ENCODE data around the gene PPIL1. TPM values are rescaled to one million over a fixed set of nuclear protein-coding genes. Genes with fewer than 3 reads are reported as not detected.

The PPIL1 gene
- 14.7 TPM for polyA plus RNA-seq

DNA sequence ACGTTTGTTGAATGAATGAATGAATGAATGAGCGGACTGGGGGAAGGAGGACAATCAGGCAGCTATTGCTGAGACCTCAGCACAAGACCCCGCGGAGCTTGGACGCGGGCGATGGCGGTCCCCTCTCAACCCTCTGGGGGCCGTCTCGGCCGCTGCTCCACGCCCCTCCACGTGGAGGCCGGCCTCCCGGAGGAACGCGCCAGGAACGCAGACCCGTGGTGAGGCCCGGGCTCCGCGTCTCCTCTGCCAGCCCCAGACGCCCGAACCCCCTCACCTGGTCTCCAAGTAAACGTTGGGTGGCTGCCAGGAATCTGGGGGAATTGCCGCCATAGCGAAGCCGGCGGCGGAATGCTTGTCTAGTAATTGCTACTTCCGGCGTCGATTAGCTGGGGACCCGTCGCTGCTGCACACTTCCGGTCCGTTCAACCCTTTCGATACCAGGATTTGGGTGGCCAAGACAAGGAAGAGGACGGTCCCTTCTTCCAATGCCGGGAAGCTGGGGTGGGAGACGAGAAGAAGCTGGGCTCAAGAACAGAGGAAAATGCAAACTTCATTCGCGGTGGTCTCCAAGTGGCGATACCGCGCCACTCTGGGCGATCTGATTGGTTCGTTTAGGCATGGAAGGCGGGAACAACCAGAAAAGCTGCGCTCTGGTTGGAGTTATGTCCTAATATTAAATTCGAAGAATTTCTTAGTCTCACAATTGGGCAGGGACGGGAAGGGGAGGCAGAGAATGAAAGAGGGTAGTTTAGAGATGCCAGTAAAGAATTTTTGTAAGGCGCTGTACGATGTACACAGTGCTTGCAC, at the start of gene PPIL1:
Gene PPIL1, minus strand, starts transcription at position 361 of the 807 bp plus-strand sequence. Its CDS starts 31 bp downstream, at position 330.
- Mint-ChIP-seq H3K36me3 (no peaks in the 10 kb centered on the region), H3K4me3 (peak within 1 kb of the TSS; percentile 94 to 100 (median 100)), H3K27ac (peak within 1 kb of the TSS; percentile 70 to 99 (median 98)), H3K9me3 (no peaks in the 10 kb centered on the region), H3K4me1 (peaks cover 13 to 22% (median 13%) of the 10 kb centered on the region in 3 donors), H3K27me3 (peaks cover 6% of the 10 kb centered on the region)

DNA sequence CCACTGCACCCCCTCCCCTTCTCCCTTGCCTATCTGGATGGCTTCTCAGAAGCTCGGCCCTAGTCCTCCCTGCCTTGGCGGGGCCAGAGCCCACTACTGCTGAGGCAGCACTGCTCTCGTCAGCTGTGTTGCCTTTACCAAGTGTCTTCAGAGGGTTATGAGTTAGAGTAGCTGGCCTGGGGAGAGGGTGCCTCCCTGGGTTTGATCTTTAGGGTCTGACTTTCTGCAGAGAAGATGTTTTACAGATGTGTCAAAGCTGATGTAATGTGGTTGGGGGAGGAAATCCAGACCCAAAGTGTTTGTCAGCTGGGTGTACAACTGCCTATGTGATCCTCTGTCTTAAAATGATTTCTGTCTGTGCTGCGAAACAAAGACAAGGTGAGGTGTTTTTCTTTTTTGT, 49.5 kb upstream of the PPIL1 start:
- no peak overlapping the region for H3K27ac Mint-ChIP-seq
- H3K4me3 Mint-ChIP-seq: no peak overlapping the region
- H3K27me3 Mint-ChIP-seq: no peaks in the 10 kb centered on the region
- peaks cover 4% of the 10 kb centered on the region for H3K36me3 Mint-ChIP-seq
- no peaks in the 10 kb centered on the region for H3K9me3 Mint-ChIP-seq
- H3K4me1 Mint-ChIP-seq: peaks cover 0 to 3% (median 0%) of the 10 kb centered on the region in 3 donors

DNA sequence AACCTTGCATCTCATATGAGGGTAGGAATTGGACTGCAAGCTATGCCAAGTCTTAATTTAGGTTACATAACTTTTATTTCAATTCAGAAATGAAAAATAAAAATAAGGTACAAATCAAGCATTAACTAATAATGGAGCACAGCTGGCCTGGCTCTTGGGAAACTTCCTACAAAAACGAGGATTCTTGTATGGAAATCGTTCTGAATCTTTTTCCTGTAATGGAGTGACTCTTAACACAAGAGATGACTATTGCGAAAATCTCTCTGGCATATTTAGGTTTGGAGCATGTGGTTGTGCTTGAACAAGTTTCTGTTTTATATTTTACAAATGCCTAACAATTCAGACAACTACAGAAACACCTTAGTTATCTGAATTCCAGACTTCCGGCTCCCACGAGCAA, 45.9 kb upstream of the PPIL1 start:
- H3K27me3 Mint-ChIP-seq: no peaks in the 10 kb centered on the region
- no peaks in the 10 kb centered on the region for H3K9me3 Mint-ChIP-seq
- H3K27ac Mint-ChIP-seq: no peak overlapping the region
- peaks cover 0 to 5% (median 0%) of the 10 kb centered on the region in 3 donors for H3K4me1 Mint-ChIP-seq
- no peak overlapping the region for H3K4me3 Mint-ChIP-seq
- H3K36me3 Mint-ChIP-seq: peaks cover 8% of the 10 kb centered on the region

DNA sequence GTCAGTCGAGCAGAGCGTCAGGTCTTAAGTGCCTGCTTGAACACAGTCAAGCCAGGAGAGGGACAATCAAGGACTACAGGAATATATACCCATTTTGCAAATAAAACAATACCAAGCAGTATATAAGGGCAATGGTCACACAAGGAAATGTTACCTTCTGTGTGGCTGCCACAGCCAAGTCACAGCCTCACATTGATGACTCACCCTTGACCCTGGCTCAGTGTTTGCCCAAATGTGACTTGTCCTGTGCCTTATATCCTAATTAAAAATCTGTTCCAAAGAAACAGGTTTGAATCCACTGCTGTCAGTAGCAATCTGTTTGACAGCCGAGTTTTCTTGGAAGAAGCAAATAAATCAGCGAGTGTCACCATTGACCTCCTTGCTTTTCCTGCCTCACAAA, 45.4 kb upstream of the PPIL1 start:
- H3K36me3 Mint-ChIP-seq: peaks cover 7% of the 10 kb centered on the region
- no peak overlapping the region for H3K27ac Mint-ChIP-seq

DNA sequence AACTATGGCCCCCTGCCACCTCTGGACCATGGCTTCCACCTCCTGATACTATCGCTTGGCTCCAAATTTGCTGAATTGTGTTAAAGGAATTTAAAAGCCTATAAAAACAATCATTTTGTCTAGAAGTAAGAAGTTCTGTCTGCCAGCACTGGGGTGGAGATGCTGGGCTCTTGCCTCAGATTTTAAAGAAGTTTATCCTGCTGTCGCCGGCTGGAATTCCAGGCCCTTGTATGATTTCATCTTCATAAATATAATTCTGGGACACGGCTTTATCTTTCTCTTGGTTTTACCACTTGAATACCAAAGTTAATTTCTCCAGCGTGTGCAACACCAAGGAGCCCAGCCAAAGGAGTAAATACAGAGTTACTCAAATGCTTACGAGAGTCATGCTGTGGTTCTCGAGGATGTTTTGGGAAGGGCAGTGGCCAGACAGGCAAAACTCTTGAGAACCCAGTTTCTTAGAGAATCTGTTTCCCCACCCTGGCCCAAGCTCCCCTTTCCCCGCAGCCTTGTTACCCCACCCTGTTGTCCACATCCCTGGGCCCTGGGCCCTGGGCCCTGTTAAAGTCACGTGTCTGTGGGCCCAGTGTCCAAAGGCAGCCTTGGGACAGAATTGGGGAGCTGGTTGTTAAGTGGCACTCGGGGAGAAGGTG, 43.1 kb upstream of the PPIL1 start:
- Mint-ChIP-seq H3K36me3 (peaks cover 9% of the 10 kb centered on the region), H3K4me1 (peaks cover 2 to 8% (median 3%) of the 10 kb centered on the region in 3 donors), H3K9me3 (no peaks in the 10 kb centered on the region), H3K27ac (no peak overlapping the region), H3K4me3 (no peak overlapping the region), H3K27me3 (no peaks in the 10 kb centered on the region)

More for the DNA sequence above, 45.4 kb upstream of the PPIL1 start:
- Mint-ChIP-seq H3K4me1 (peaks cover 0 to 2% (median 0%) of the 10 kb centered on the region in 3 donors), H3K9me3 (no peaks in the 10 kb centered on the region), H3K27me3 (no peaks in the 10 kb centered on the region), H3K4me3 (no peak overlapping the region)

DNA sequence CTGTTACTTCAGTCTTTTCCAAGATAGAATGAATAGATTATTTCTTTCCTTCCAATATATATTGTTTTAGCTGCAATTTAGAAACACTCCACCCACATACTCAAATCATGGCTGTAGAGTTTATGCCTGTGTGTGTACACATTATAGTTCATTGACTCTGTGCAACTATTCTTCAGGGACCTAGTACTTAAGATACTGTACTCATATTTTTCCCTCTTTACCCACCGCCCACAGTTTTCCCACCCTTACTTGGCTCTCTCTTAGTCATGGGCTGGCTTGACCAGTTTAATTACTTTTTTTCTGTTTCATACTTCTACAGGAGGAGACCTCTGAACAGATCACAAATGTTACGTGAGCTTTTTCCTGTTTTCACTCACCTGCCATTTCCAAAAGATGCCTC, 41.5 kb upstream of the PPIL1 start:
- peaks cover 13 to 14% (median 14%) of the 10 kb centered on the region in 3 donors for H3K4me1 Mint-ChIP-seq
- H3K4me3 Mint-ChIP-seq: no peak overlapping the region
- peaks cover 9% of the 10 kb centered on the region for H3K36me3 Mint-ChIP-seq
- no peak overlapping the region for H3K27ac Mint-ChIP-seq
- no peaks in the 10 kb centered on the region for H3K27me3 Mint-ChIP-seq
- no peaks in the 10 kb centered on the region for H3K9me3 Mint-ChIP-seq

DNA sequence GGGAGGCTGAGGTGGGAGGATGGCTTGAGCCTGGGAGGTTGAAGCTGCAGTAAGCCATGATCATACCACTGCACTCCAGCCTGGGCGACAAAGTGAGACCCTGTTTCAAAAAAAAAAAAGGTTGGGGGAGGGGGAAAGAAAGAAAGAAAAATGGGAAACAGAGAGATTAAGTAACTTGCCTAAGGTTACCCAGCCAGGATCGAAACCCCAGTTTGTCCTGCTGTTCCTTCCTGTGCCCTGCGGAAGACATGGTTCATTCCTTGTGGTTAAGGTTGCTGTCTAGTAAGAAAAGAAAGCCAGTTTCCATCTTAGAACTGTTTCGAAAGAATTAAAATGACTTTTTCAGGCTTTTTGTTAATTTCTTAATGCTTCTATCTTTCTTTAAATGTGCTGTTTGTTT, 41.0 kb upstream of the PPIL1 start:
- Mint-ChIP-seq H3K27me3 (no peaks in the 10 kb centered on the region), H3K9me3 (no peaks in the 10 kb centered on the region), H3K4me3 (no peak overlapping the region), H3K4me1 (peaks cover 13 to 14% (median 14%) of the 10 kb centered on the region in 3 donors), H3K27ac (no peak overlapping the region), H3K36me3 (peaks cover 9% of the 10 kb centered on the region)

DNA sequence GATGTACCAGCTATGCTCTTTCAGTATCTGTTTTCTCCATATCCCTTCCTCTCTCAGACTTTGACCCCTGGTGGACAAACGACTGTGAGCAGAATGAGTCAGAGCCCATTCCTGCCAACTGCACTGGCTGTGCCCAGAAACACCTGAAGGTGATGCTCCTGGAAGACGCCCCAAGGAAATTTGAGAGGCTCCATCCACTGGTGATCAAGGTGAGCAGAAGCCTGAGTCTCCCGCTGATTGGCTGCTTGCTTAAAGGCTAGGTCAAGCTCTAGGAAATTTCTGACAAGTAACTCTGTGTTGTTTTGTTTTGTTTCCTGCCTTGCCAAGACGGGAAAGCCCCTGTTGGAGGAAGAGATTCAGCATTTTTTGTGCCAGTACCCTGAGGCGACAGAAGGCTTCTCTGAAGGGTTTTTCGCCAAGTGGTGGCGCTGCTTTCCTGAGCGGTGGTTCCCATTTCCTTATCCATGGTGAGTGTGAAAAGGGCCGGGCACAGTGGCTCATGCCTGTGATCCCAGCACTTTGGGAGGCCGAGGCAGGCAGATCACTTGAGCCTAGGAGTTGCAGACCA, 39.7 kb upstream of the PPIL1 start:
- no peaks in the 10 kb centered on the region for H3K27me3 Mint-ChIP-seq
- H3K36me3 Mint-ChIP-seq: peaks cover 7% of the 10 kb centered on the region
- H3K4me1 Mint-ChIP-seq: peaks cover 13 to 14% (median 14%) of the 10 kb centered on the region in 3 donors
- H3K4me3 Mint-ChIP-seq: no peak overlapping the region
- H3K27ac Mint-ChIP-seq: no peak overlapping the region
- H3K9me3 Mint-ChIP-seq: no peaks in the 10 kb centered on the region

DNA sequence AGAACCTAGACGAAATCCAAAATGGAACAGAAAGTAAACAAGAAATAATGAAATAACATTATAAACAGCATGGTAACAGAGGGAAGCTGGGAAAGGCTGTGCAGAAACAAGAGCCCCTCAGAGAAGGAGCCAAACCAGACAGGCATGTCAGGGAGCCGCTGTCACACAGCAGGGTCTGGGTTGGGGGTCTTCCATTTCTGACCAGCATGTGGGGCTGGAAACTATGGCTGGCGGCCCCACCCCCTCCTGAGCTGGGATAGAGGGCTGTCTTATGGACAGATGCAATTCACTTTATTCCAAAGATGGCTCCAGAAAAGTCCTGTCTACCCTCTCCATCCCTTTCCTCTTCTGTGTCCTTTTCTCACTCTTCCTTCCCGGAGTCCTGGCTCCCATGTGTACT, 38.5 kb upstream of the PPIL1 start:
- H3K9me3 Mint-ChIP-seq: no peaks in the 10 kb centered on the region
- no peaks in the 10 kb centered on the region for H3K27me3 Mint-ChIP-seq
- H3K27ac Mint-ChIP-seq: peak overlapping the region in 1 of 3 donors; percentile 90
- peaks cover 13 to 14% (median 14%) of the 10 kb centered on the region in 3 donors for H3K4me1 Mint-ChIP-seq
- no peak overlapping the region for H3K4me3 Mint-ChIP-seq
- H3K36me3 Mint-ChIP-seq: peaks cover 8% of the 10 kb centered on the region

DNA sequence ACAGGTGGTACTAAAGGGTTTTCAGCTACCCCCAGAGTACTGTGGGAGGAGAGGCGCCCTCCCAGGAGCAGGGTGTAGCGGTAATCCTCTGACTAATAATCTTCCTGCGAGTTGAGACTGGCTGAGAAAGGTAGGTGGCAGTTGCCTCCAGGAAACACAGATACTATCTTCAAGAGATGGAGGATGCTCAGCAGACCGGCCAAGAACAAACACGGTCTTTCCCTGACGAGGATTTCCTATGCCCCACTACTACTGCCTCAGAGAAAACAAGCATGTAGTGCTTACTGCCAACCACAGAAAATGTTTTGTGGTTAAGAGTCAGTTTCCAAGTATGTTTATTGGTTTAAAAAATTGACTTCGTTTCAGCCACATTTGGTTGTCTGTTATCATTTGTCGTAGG, 38.0 kb upstream of the PPIL1 start:
- H3K27ac Mint-ChIP-seq: no peak overlapping the region
- no peaks in the 10 kb centered on the region for H3K9me3 Mint-ChIP-seq
- H3K4me1 Mint-ChIP-seq: peaks cover 13 to 14% (median 14%) of the 10 kb centered on the region in 3 donors
- H3K4me3 Mint-ChIP-seq: peak overlapping the region in 1 of 4 donors; percentile 67
- H3K27me3 Mint-ChIP-seq: no peaks in the 10 kb centered on the region
- peaks cover 10% of the 10 kb centered on the region for H3K36me3 Mint-ChIP-seq

DNA sequence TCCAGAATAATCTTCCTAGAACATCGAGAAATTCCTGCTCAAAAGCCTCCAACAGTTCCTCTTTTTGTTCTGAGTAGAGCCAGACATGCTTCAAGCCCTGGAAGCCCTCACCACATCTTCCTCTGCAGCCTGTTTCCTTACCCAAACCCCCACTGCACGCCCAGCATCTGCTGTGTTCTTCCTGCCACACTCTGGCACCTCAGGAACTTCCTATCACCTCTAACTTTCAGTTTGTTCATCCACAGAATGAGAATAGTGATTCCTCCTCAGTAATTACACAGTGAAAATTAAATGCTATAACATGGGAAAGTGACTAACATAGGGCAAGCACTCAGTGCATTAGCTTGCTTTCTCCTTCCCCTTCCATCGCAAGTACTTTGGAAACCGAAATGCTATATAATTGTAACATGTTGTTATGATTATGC, 37.4 kb upstream of the PPIL1 start:
- H3K4me3 Mint-ChIP-seq: peak overlapping the region in 1 of 4 donors; percentile 11
- H3K9me3 Mint-ChIP-seq: no peaks in the 10 kb centered on the region
- H3K36me3 Mint-ChIP-seq: peaks cover 10% of the 10 kb centered on the region
- no peaks in the 10 kb centered on the region for H3K27me3 Mint-ChIP-seq
- H3K27ac Mint-ChIP-seq: peak overlapping the region in 1 of 3 donors; percentile 65
- H3K4me1 Mint-ChIP-seq: peaks cover 13 to 14% (median 14%) of the 10 kb centered on the region in 3 donors

DNA sequence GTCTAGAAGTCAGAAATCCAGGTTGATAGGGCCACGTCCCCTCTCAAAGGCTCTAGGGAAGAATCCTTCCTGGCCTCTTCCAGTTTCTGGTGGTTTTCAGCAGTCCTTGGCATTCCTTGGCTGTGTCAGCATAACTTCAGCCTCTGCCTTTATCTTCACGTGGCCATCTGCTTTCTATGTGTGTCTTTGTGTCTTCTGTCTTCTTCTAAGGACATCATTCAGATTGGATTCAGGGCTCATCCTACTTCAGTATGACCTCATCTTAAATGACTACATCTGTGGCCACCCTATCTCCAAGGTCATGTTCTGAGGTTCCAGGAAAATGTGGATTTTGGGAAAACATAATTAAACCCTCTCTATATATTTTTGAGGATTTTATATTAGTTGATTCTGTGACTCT, 34.1 kb upstream of the PPIL1 start:
- Mint-ChIP-seq H3K4me1 (peaks cover 11 to 14% (median 13%) of the 10 kb centered on the region in 3 donors), H3K27me3 (no peaks in the 10 kb centered on the region), H3K36me3 (peaks cover 6% of the 10 kb centered on the region), H3K4me3 (no peak overlapping the region), H3K9me3 (no peaks in the 10 kb centered on the region), H3K27ac (no peak overlapping the region)

DNA sequence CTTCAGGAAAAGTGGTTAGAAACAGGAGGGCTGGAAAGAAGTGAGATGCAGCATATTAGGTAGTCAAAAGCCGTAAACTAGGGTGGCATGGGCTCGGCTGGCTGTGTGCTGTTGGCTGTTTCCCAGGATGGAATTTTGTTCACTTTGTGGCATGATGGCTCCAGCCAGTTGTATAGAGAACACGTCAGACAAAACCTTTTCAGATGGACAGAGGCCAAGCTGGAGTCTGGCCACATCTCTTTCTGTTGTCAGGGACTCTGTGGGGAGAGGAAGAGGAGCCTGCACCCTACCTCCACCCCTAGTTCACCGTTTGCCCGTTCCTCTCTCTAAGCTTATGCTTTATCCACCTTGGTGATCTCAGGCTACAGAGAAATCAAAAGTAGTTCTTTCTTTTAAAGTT, 33.2 kb upstream of the PPIL1 start:
- no peak overlapping the region for H3K4me3 Mint-ChIP-seq
- peak overlapping the region in 1 of 3 donors; percentile 14 for H3K27ac Mint-ChIP-seq
- peaks cover 6% of the 10 kb centered on the region for H3K36me3 Mint-ChIP-seq
- H3K4me1 Mint-ChIP-seq: peaks cover 9 to 12% (median 11%) of the 10 kb centered on the region in 3 donors
- no peaks in the 10 kb centered on the region for H3K9me3 Mint-ChIP-seq
- no peaks in the 10 kb centered on the region for H3K27me3 Mint-ChIP-seq

DNA sequence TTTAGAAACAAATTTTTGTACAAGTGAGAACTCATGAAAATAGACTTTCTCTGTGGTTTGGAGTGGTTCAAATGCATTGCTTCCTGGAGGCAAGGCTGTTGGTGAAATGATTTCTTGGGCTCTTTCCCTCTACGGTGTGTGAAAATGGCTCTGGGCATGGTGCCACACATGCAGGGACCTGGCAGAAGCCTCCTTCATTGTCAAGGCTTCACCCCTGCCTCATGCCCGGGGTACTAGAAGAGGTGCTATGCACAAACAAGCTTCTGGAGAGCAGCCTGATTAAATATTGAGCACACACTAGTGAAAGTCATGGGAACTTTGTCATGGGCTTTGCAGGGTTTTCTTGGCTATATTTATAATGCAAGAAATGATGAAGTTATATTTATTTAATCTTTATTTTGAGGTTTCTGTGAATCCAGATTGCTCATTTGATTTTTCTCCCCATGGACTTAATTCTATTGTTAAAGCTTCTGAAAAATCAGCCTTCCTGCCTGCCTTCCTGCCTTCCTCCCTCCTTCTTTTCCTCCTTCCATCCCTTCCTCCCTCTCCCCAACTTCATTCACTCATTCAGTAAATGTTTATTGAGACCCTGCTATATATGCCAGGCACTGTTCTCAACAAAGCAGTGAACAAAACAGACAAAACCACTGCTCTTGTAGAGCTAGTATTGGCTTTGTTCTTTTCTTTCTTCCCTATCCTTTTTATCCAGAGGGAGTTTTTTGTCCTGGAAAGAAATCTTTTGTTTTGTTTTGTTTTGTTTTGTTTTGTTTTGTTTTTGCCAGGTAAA, 32.1 kb upstream of the PPIL1 start:
- no peaks in the 10 kb centered on the region for H3K27me3 Mint-ChIP-seq
- H3K4me3 Mint-ChIP-seq: no peak overlapping the region
- H3K9me3 Mint-ChIP-seq: no peaks in the 10 kb centered on the region
- H3K4me1 Mint-ChIP-seq: peaks cover 2 to 3% (median 2%) of the 10 kb centered on the region in 3 donors
- peaks cover 6% of the 10 kb centered on the region for H3K36me3 Mint-ChIP-seq
- H3K27ac Mint-ChIP-seq: no peak overlapping the region

Measured in IgD-negative memory B cell (primary cell).